ENCODE data around the gene R3HDM2. TPM values are rescaled to one million over a fixed set of nuclear protein-coding genes. Genes with fewer than 3 reads are reported as not detected.

The R3HDM2 gene
- total RNA-seq, 1 donor from 2014 or later: 19.2 TPM

DNA sequence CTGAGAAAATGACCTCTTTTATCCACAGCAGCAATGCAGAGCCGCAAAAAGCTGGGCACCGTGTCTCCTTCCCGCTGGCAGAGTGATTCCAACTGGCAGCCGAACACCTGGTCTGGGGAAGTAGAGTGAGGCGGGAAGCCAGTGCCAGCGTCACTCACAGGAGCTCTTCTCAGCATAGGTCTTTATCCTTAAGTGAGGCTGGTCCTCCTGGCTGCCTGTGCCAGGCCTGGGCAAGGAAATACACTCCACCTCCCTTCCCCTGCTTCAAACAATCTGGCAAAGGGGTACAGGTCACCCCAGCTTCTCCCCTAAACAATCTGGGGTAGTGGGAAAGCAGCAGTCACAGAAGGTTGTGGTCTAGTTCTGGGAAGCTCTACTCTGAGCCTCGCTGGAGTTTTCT, 44.0 kb upstream of the R3HDM2 start:
- Histone ChIP-seq H3K9me3 (ENCODE audit: insufficient read depth, low read depth, low read length) (no peaks in the 10 kb centered on the region), H3K27ac (ENCODE audit: low read depth, low read length) (no peak overlapping the region), H3K79me2 (ENCODE audit: insufficient read depth, low read length) (no peaks in the 10 kb centered on the region), H3K27me3 (ENCODE audit: insufficient read depth, low read length) (peaks cover 46% of the 10 kb centered on the region), H3K36me3 (ENCODE audit: insufficient read depth, low read length) (no peaks in the 10 kb centered on the region), H2AFZ (ENCODE audit: low read depth, low read length) (no peak overlapping the region), H3K4me1 (ENCODE audit: insufficient read depth, low read length) (peaks cover 9% of the 10 kb centered on the region), H3K4me3 (ENCODE audit: insufficient read depth, low read depth, low read length) (no peak overlapping the region), H4K20me1 (ENCODE audit: insufficient read depth, low read length) (no peaks in the 10 kb centered on the region), H3K9ac (ENCODE audit: low read length) (no peak overlapping the region), H3K4me2 (ENCODE audit: low read length) (peak overlapping the region; percentile 81)
- peaks cover 16% of the 10 kb centered on the region for H3K9me3 Mint-ChIP-seq (ENCODE audit: unreplicated experiment)
- DNase-seq (ENCODE audit: low read depth) (no peak), FAIRE-seq (no peak)
- H3K4me3 Mint-ChIP-seq (ENCODE audit: unreplicated experiment): peak overlapping the region; percentile 54
- H3K27me3 Mint-ChIP-seq (ENCODE audit: low read depth, unreplicated experiment): peaks cover 65% of the 10 kb centered on the region
- no peak overlapping the region for H3K27ac Mint-ChIP-seq (ENCODE audit: unreplicated experiment)
- peaks cover 18% of the 10 kb centered on the region for H3K4me1 Mint-ChIP-seq (ENCODE audit: low read depth, unreplicated experiment)
- peaks cover 6% of the 10 kb centered on the region for H3K36me3 Mint-ChIP-seq (ENCODE audit: low read depth, unreplicated experiment)
- no peak for TF ChIP-seq EZH2 (IDR thresholded peaks at IDR 0.05; ENCODE audit: insufficient read depth, low read length)
- TF ChIP-seq, protein P1, sequence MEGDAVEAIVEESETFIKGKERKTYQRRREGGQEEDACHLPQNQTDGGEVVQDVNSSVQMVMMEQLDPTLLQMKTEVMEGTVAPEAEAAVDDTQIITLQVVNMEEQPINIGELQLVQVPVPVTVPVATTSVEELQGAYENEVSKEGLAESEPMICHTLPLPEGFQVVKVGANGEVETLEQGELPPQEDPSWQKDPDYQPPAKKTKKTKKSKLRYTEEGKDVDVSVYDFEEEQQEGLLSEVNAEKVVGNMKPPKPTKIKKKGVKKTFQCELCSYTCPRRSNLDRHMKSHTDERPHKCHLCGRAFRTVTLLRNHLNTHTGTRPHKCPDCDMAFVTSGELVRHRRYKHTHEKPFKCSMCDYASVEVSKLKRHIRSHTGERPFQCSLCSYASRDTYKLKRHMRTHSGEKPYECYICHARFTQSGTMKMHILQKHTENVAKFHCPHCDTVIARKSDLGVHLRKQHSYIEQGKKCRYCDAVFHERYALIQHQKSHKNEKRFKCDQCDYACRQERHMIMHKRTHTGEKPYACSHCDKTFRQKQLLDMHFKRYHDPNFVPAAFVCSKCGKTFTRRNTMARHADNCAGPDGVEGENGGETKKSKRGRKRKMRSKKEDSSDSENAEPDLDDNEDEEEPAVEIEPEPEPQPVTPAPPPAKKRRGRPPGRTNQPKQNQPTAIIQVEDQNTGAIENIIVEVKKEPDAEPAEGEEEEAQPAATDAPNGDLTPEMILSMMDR (IDR thresholded peaks at IDR 0.05; ENCODE audit: insufficient read depth, low read depth, low read length): no peak

DNA sequence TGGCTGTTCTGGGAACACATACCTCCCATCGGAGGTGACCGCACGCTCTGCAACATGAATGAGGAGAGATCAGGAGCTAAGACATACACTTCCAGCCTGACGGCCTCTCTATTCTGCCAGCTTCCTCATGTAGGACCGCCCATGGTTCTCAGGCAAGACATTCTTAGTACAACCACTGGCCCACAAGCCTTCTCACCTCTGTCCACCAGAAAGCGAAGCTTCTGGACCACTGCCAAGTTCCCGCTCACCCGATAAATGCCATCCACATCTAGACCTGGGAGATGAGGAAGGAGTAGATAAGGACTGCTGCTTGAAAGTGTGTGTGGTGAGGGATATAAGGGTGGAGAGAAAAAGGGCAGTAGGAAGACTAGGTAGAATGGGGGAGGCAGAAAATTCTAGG, 43.6 kb upstream of the R3HDM2 start:
- H3K4me1 Mint-ChIP-seq (ENCODE audit: low read depth, unreplicated experiment): peaks cover 15% of the 10 kb centered on the region
- no peak for FAIRE-seq

DNA sequence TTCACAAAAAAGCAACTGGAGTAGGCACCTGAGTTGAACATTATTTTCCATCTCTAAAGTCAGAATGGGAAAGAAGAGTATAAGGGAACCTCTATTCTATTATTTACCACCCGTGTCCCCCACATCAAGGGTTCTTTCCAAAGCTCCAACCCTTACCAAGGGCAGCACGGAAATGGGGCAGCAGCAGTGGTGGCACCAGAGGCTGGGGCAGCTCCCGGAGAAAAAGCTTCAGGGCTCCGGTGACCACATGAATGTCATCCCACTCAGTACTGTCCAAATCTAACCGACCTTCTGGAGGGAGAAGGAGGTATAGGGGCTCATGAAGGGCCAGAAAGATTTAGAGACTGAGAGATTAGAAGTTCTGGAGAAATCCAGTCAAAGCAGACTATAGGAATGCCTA, 43.0 kb upstream of the R3HDM2 start:
- no peak overlapping the region for H3K4me3 Mint-ChIP-seq (ENCODE audit: unreplicated experiment)
- Histone ChIP-seq H3K36me3 (ENCODE audit: insufficient read depth, low read length) (no peaks in the 10 kb centered on the region), H3K79me2 (ENCODE audit: insufficient read depth, low read length) (no peaks in the 10 kb centered on the region), H3K27me3 (ENCODE audit: insufficient read depth, low read length) (peaks cover 46% of the 10 kb centered on the region), H3K9ac (ENCODE audit: low read length) (no peak overlapping the region), H2AFZ (ENCODE audit: low read depth, low read length) (no peak overlapping the region), H3K27ac (ENCODE audit: low read depth, low read length) (no peak overlapping the region), H3K9me3 (ENCODE audit: insufficient read depth, low read depth, low read length) (no peaks in the 10 kb centered on the region), H3K4me3 (ENCODE audit: insufficient read depth, low read depth, low read length) (no peak overlapping the region), H3K4me2 (ENCODE audit: low read length) (no peak overlapping the region), H3K4me1 (ENCODE audit: insufficient read depth, low read length) (peaks cover 9% of the 10 kb centered on the region), H4K20me1 (ENCODE audit: insufficient read depth, low read length) (no peaks in the 10 kb centered on the region)
- no peak for TF ChIP-seq EZH2 (IDR thresholded peaks at IDR 0.05; ENCODE audit: insufficient read depth, low read length)
- TF ChIP-seq, protein P1 (IDR thresholded peaks at IDR 0.05; ENCODE audit: insufficient read depth, low read depth, low read length): no peak
- peaks cover 70% of the 10 kb centered on the region for H3K27me3 Mint-ChIP-seq (ENCODE audit: low read depth, unreplicated experiment)
- DNase-seq (ENCODE audit: low read depth) (no peak), FAIRE-seq (no peak)
- H3K4me1 Mint-ChIP-seq (ENCODE audit: low read depth, unreplicated experiment): peaks cover 12% of the 10 kb centered on the region
- H3K27ac Mint-ChIP-seq (ENCODE audit: unreplicated experiment): no peak overlapping the region
- peaks cover 9% of the 10 kb centered on the region for H3K36me3 Mint-ChIP-seq (ENCODE audit: low read depth, unreplicated experiment)
- H3K9me3 Mint-ChIP-seq (ENCODE audit: unreplicated experiment): peaks cover 16% of the 10 kb centered on the region

More for the DNA sequence above, 43.6 kb upstream of the R3HDM2 start:
- Histone ChIP-seq H3K27me3 (ENCODE audit: insufficient read depth, low read length) (peaks cover 46% of the 10 kb centered on the region), H2AFZ (ENCODE audit: low read depth, low read length) (no peak overlapping the region), H3K9ac (ENCODE audit: low read length) (no peak overlapping the region), H3K4me2 (ENCODE audit: low read length) (no peak overlapping the region), H3K79me2 (ENCODE audit: insufficient read depth, low read length) (no peaks in the 10 kb centered on the region), H3K4me1 (ENCODE audit: insufficient read depth, low read length) (peaks cover 9% of the 10 kb centered on the region), H3K36me3 (ENCODE audit: insufficient read depth, low read length) (no peaks in the 10 kb centered on the region), H3K27ac (ENCODE audit: low read depth, low read length) (no peak overlapping the region), H4K20me1 (ENCODE audit: insufficient read depth, low read length) (no peaks in the 10 kb centered on the region), H3K9me3 (ENCODE audit: insufficient read depth, low read depth, low read length) (no peaks in the 10 kb centered on the region), H3K4me3 (ENCODE audit: insufficient read depth, low read depth, low read length) (no peak overlapping the region)
- peaks cover 6% of the 10 kb centered on the region for H3K36me3 Mint-ChIP-seq (ENCODE audit: low read depth, unreplicated experiment)
- no peak overlapping the region for H3K27ac Mint-ChIP-seq (ENCODE audit: unreplicated experiment)
- H3K27me3 Mint-ChIP-seq (ENCODE audit: low read depth, unreplicated experiment): peaks cover 67% of the 10 kb centered on the region
- H3K4me3 Mint-ChIP-seq (ENCODE audit: unreplicated experiment): peak overlapping the region; percentile 30
- H3K9me3 Mint-ChIP-seq (ENCODE audit: unreplicated experiment): peaks cover 16% of the 10 kb centered on the region
- DNase-seq (ENCODE audit: low read depth): no peak
- TF ChIP-seq EZH2 (IDR thresholded peaks at IDR 0.05; ENCODE audit: insufficient read depth, low read length): no peak
- TF ChIP-seq, protein P1 (IDR thresholded peaks at IDR 0.05; ENCODE audit: insufficient read depth, low read depth, low read length): no peak

Data from astrocyte (in vitro differentiated cells and primary cell).